Measurements from ENCODE around the gene RNF145.

RNF145 gene

DNA sequence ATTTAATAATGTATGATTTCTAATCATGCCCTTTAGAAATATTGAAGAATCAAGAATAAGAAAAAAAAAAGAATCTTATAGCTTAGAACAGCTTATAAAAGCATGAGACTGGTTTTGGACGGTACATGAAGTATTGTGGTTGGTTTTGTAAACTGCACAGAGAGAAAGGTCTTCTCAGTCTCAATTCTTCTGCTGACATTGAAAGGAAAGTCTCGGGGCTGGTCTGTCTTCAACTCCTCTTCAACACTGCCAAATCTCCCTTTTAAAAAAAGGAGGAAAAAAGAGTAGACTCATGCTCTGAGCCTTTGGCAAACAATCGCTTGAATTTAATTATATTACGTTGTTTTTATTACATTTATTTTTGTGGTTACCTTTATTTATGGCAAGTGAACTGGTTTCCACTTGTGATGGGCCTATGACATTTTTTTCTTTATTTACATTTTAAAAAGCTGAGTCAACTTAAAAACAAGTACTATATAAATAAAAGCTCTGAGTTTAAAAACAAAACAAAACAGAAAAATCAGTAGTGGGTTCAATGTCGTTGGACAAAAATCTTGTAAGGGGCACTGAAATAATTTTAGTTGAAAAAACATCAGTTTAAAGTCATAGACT, 76.8 kb downstream of the RNF145 start:
- TF ChIP-seq, protein P1, sequence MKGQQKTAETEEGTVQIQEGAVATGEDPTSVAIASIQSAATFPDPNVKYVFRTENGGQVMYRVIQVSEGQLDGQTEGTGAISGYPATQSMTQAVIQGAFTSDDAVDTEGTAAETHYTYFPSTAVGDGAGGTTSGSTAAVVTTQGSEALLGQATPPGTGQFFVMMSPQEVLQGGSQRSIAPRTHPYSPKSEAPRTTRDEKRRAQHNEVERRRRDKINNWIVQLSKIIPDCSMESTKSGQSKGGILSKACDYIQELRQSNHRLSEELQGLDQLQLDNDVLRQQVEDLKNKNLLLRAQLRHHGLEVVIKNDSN (IDR thresholded peaks at IDR 0.05): no peak
- TF ChIP-seq EGR1 (IDR thresholded peaks at IDR 0.05) (no peak), TEAD4 (IDR thresholded peaks at IDR 0.05) (no peak), RAD21 (IDR thresholded peaks at IDR 0.05; ENCODE audit: low read depth) (no peak), CEBPB (IDR thresholded peaks at IDR 0.05) (no peak), YY1 (IDR thresholded peaks at IDR 0.05; ENCODE audit: low read depth) (no peak), TCF12 (IDR thresholded peaks at IDR 0.05; ENCODE audit: low read depth) (no peak), NFIC (IDR thresholded peaks at IDR 0.05) (no peak), CREB1 (IDR thresholded peaks at IDR 0.05; ENCODE audit: low read depth) (no peak), EP300 (IDR thresholded peaks at IDR 0.05; ENCODE audit: borderline replicate concordance) (no peak)
- TF ChIP-seq, protein P2, sequence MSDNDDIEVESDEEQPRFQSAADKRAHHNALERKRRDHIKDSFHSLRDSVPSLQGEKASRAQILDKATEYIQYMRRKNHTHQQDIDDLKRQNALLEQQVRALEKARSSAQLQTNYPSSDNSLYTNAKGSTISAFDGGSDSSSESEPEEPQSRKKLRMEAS (IDR thresholded peaks at IDR 0.05): no peak
- TF ChIP-seq, protein P3, sequence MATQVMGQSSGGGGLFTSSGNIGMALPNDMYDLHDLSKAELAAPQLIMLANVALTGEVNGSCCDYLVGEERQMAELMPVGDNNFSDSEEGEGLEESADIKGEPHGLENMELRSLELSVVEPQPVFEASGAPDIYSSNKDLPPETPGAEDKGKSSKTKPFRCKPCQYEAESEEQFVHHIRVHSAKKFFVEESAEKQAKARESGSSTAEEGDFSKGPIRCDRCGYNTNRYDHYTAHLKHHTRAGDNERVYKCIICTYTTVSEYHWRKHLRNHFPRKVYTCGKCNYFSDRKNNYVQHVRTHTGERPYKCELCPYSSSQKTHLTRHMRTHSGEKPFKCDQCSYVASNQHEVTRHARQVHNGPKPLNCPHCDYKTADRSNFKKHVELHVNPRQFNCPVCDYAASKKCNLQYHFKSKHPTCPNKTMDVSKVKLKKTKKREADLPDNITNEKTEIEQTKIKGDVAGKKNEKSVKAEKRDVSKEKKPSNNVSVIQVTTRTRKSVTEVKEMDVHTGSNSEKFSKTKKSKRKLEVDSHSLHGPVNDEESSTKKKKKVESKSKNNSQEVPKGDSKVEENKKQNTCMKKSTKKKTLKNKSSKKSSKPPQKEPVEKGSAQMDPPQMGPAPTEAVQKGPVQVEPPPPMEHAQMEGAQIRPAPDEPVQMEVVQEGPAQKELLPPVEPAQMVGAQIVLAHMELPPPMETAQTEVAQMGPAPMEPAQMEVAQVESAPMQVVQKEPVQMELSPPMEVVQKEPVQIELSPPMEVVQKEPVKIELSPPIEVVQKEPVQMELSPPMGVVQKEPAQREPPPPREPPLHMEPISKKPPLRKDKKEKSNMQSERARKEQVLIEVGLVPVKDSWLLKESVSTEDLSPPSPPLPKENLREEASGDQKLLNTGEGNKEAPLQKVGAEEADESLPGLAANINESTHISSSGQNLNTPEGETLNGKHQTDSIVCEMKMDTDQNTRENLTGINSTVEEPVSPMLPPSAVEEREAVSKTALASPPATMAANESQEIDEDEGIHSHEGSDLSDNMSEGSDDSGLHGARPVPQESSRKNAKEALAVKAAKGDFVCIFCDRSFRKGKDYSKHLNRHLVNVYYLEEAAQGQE (IDR thresholded peaks at IDR 0.05; ENCODE audit: low read depth): no peak

DNA sequence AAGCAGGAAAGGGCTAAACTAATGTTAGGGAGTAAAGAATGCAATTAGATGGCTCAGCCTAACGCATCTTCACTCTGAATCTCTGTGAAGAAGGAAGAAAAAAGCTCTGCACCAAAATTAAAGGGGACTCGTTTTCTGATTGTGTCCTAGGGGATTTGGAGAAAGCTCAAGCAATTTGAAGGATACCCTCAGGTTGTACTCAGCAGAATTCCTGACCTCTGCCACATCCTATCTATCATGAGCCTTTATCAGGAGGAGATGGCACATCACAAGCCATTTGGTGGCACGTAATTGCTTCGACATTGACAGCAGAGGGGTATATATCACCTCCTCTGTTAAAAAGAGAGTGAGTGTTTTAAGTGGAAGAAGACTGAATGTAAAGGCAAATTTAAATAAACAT, 77.4 kb downstream of the RNF145 start:
- TF ChIP-seq TCF12 (IDR thresholded peaks at IDR 0.05; ENCODE audit: low read depth): no peak

DNA sequence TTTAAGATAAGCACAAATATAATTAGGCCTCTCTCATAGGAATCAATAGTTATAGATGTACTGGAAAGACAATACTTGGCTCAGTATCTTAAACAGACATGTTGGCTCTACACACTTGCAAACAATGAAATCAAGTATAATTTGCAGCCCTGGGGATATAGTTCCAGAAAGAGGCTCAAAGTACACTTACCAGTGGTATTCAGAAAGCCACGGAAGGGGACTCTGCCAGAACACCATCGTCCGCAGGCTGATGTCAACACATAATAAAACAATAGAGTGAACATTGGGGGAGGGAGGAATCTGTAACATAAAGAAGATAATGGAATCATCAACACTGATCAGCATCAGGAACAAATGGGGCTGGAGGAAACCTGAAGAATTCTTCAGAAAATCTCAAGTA, 78.5 kb downstream of the RNF145 start:
- no peak for TF ChIP-seq NFIC (IDR thresholded peaks at IDR 0.05)
- TF ChIP-seq TEAD4 (IDR thresholded peaks at IDR 0.05): no peak
- TF ChIP-seq ZBTB7A (IDR thresholded peaks at IDR 0.05; ENCODE audit: low read depth): no peak
- TF ChIP-seq YY1 (IDR thresholded peaks at IDR 0.05; ENCODE audit: low read depth): no peak
- no peak for TF ChIP-seq CREB1 (IDR thresholded peaks at IDR 0.05; ENCODE audit: low read depth)
- TF ChIP-seq, protein P2 (IDR thresholded peaks at IDR 0.05): no peak
- no peak for TF ChIP-seq RAD21 (IDR thresholded peaks at IDR 0.05; ENCODE audit: low read depth)
- TF ChIP-seq EGR1 (IDR thresholded peaks at IDR 0.05): no peak
- TF ChIP-seq, protein P1 (IDR thresholded peaks at IDR 0.05): no peak
- no peak for TF ChIP-seq FOXM1 (IDR thresholded peaks at IDR 0.05; ENCODE audit: borderline replicate concordance, low read depth)
- TF ChIP-seq TCF12 (IDR thresholded peaks at IDR 0.05; ENCODE audit: low read depth): no peak
- TF ChIP-seq CEBPB (IDR thresholded peaks at IDR 0.05): no peak
- TF ChIP-seq, protein P3 (IDR thresholded peaks at IDR 0.05; ENCODE audit: low read depth): no peak
- no peak for TF ChIP-seq TAF1 (IDR thresholded peaks at IDR 0.05; ENCODE audit: low read depth)
- no peak for TF ChIP-seq EP300 (IDR thresholded peaks at IDR 0.05; ENCODE audit: borderline replicate concordance)

DNA sequence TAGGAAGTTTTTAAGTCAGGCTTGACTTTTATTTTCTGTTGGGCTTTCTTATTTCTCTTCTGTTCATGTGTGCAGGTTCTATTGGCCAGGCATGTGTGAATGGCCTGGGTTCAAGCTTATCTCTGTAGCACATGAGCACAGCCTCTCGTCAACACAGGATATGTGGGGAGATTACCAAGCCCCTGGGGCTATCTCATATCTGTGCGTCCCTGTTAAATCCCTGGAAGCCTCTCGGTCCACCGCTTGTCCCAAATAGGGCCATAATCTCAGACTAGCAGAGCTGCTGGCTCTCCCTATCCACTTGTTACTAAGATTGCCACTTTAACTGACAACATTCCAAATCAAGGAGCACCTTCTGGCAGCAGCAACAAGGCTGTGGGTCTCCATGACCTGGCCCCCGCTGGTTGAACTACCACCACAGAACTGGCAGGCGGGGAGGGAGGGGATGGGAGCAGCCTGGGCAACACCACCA, 81.2 kb downstream of the RNF145 start:
- no peak for TF ChIP-seq ZBTB7A (IDR thresholded peaks at IDR 0.05; ENCODE audit: low read depth)
- no peak for TF ChIP-seq TAF1 (IDR thresholded peaks at IDR 0.05; ENCODE audit: low read depth)
- TF ChIP-seq RAD21 (IDR thresholded peaks at IDR 0.05; ENCODE audit: low read depth): no peak
- no peak for TF ChIP-seq NFIC (IDR thresholded peaks at IDR 0.05)
- TF ChIP-seq CEBPB (IDR thresholded peaks at IDR 0.05): no peak
- no peak for TF ChIP-seq YY1 (IDR thresholded peaks at IDR 0.05; ENCODE audit: low read depth)
- TF ChIP-seq, protein P2 (IDR thresholded peaks at IDR 0.05): no peak
- TF ChIP-seq CREB1 (IDR thresholded peaks at IDR 0.05; ENCODE audit: low read depth): no peak
- no peak for TF ChIP-seq TCF12 (IDR thresholded peaks at IDR 0.05; ENCODE audit: low read depth)
- no peak for TF ChIP-seq FOXM1 (IDR thresholded peaks at IDR 0.05; ENCODE audit: borderline replicate concordance, low read depth)
- TF ChIP-seq, protein P1 (IDR thresholded peaks at IDR 0.05): no peak
- no peak for TF ChIP-seq EGR1 (IDR thresholded peaks at IDR 0.05)
- no peak for TF ChIP-seq EP300 (IDR thresholded peaks at IDR 0.05; ENCODE audit: borderline replicate concordance)
- no peak for TF ChIP-seq TEAD4 (IDR thresholded peaks at IDR 0.05)
- TF ChIP-seq, protein P3 (IDR thresholded peaks at IDR 0.05; ENCODE audit: low read depth): no peak

Measured in Ishikawa (cell line).